ENCODE results near the gene JAK2. TPM values are rescaled to one million over a fixed set of nuclear protein-coding genes. Genes with fewer than 3 reads are reported as not detected.

Gene JAK2
- total RNA-seq, 4 donors from 2014 or later: 4.6 to 16.5 (median 9.0) TPM

DNA sequence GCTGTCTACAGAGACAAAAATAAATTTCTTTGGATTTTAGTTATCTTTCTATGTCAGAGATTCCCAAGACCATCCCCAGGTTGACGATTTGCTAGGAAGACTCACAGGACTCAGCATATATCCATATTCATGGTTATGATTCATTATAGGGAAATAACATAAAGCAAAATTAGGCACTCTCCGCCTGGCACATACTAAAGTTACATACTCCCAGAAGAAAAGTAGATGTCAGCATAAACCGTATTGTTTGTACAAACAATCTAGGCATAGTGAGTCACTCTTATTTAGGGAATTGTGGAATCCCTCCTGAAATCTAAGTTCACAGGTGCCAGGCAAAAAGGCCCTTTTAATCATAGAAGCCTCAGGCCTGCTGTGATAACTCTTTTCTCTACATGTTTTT is 137.4 kb downstream of the JAK2 start:
- TF ChIP-seq CTCF (IDR thresholded peaks at IDR 0.05 in 4 of 5, conservative IDR thresholded peaks at IDR 0.05 in 1 of 5) (no peak), POLR2A (IDR thresholded peaks at IDR 0.05) (no peak)
- intact Hi-C loops (cut with DNase I; ENCODE audit: low total_unique reads): no loop called here
- no peak for ATAC-seq

GRCh38 chr9:5140151-5140550 is 155.1 kb downstream of the JAK2 start:
- H3K27me3 ChIP-seq: no peaks in the 10 kb centered on the region
- no peak overlapping the region for H3K27ac ChIP-seq
- ATAC-seq (no peak), DNase-seq (no peak)
- in situ Hi-C loops (cut with MboI; ENCODE audit: low sequenced_read_pairs in 4 of 4) (no loop called here), intact Hi-C loops (cut with DNase I; ENCODE audit: low total_unique reads) (no loop called here)
- no peaks in the 10 kb centered on the region for H3K4me1 ChIP-seq
- no peak for TF ChIP-seq CTCF (IDR thresholded peaks at IDR 0.05 in 4 of 5, conservative IDR thresholded peaks at IDR 0.05 in 1 of 5)
- TF ChIP-seq POLR2A (IDR thresholded peaks at IDR 0.05): no peak
- peaks cover 0 to 8% of the 10 kb centered on the region in 2 donors for H3K36me3 ChIP-seq
- no peak overlapping the region for H3K4me3 ChIP-seq
- no peaks in the 10 kb centered on the region for H3K9me3 ChIP-seq

More for the DNA sequence above, 137.4 kb downstream of the JAK2 start:
- in situ Hi-C loops (cut with MboI; ENCODE audit: low sequenced_read_pairs in 4 of 4): no loop called here
- H3K36me3 ChIP-seq: peaks cover 0 to 24% of the 10 kb centered on the region in 2 donors
- H3K9me3 ChIP-seq: no peaks in the 10 kb centered on the region
- DNase-seq: no peak
- no peaks in the 10 kb centered on the region for H3K27me3 ChIP-seq
- no peak overlapping the region for H3K27ac ChIP-seq
- no peak overlapping the region for H3K4me3 ChIP-seq
- peaks cover 0 to 6% of the 10 kb centered on the region in 2 donors for H3K4me1 ChIP-seq

- no peaks in the 10 kb centered on the region for H3K9me3 ChIP-seq
- no peak overlapping the region for H3K27ac ChIP-seq
- H3K4me3 ChIP-seq: no peak overlapping the region
- no peaks in the 10 kb centered on the region for H3K27me3 ChIP-seq
- DNase-seq: no peak
- intact Hi-C loops (cut with DNase I; ENCODE audit: low total_unique reads): no loop called here
- in situ Hi-C loops (cut with MboI; ENCODE audit: low sequenced_read_pairs in 4 of 4): no loop called here
- ATAC-seq: no peak
- H3K4me1 ChIP-seq: no peaks in the 10 kb centered on the region
- TF ChIP-seq POLR2A (IDR thresholded peaks at IDR 0.05) (no peak), CTCF (IDR thresholded peaks at IDR 0.05 in 4 of 5, conservative IDR thresholded peaks at IDR 0.05 in 1 of 5) (no peak)
- peaks cover 0 to 24% of the 10 kb centered on the region in 2 donors for H3K36me3 ChIP-seq
These were observed 159.1 kb downstream of the JAK2 start for GRCh38 chr9:5144217-5144616.

DNA sequence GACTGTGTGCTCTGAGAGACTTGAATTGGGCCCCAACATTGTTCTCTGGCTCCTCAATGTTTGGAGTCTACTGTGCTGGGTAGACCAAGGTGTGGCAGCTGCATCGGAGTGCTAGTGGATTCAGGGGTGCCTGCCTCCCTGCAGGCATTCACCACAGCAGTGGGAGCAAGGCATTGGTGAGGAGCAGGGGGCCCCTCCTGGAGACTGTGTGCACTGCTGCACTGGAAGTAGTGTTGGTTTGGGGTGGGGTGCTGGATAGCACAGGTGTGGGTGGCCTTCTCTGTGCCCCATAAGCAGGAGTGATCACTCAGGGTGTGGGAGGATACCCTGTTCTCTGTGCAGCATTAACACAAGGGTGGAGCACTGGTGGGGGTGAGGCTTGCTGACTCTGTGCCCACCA is 161.2 kb downstream of the JAK2 start:
- no peak overlapping the region for H3K27ac ChIP-seq
- no peak for DNase-seq
- H3K27me3 ChIP-seq: no peaks in the 10 kb centered on the region
- in situ Hi-C loops (cut with MboI; ENCODE audit: low sequenced_read_pairs in 4 of 4) (no loop called here), intact Hi-C loops (cut with DNase I; ENCODE audit: low total_unique reads) (no loop called here)
- TF ChIP-seq POLR2A (IDR thresholded peaks at IDR 0.05) (no peak), CTCF (IDR thresholded peaks at IDR 0.05 in 4 of 5, conservative IDR thresholded peaks at IDR 0.05 in 1 of 5) (no peak)
- no peaks in the 10 kb centered on the region for H3K9me3 ChIP-seq
- peaks cover 0 to 24% of the 10 kb centered on the region in 2 donors for H3K36me3 ChIP-seq
- no peaks in the 10 kb centered on the region for H3K4me1 ChIP-seq
- no peak for ATAC-seq
- H3K4me3 ChIP-seq: no peak overlapping the region

Other genes with a start within 250 kb of the JAK2 start
- 100 to 1,000 TPM; 163 to 270 (median 188) TPM for gene AK3, start 244.1 kb upstream of the JAK2 start, total RNA-seq
- gene RCL1, start 192.3 kb upstream of the JAK2 start, total RNA-seq: 10 to 100 TPM; 18.8 to 62.4 (median 26.2) TPM
- gene INSL6, start 200.4 kb downstream of the JAK2 start, total RNA-seq: not detected
- under 1 TPM in 1 of 4 donors, not detected in 3; 0.20 TPM for gene INSL4, start 246.1 kb downstream of the JAK2 start, total RNA-seq